Stimulated activated CD4-positive, alpha-beta T cell treated with anti-CD3 and anti-CD28 coated beads, Interleukin-2, amount 100 ng/mL, for 24 hours (primary cell): ENCODE measurements around the gene SPTBN5.

ENCODE experiments used
- DNase-seq, 2 donors: peaks; one replicate each; pipeline ENCODE4 v3.0.0-alpha.2; 2020

The SPTBN5 gene

DNA sequence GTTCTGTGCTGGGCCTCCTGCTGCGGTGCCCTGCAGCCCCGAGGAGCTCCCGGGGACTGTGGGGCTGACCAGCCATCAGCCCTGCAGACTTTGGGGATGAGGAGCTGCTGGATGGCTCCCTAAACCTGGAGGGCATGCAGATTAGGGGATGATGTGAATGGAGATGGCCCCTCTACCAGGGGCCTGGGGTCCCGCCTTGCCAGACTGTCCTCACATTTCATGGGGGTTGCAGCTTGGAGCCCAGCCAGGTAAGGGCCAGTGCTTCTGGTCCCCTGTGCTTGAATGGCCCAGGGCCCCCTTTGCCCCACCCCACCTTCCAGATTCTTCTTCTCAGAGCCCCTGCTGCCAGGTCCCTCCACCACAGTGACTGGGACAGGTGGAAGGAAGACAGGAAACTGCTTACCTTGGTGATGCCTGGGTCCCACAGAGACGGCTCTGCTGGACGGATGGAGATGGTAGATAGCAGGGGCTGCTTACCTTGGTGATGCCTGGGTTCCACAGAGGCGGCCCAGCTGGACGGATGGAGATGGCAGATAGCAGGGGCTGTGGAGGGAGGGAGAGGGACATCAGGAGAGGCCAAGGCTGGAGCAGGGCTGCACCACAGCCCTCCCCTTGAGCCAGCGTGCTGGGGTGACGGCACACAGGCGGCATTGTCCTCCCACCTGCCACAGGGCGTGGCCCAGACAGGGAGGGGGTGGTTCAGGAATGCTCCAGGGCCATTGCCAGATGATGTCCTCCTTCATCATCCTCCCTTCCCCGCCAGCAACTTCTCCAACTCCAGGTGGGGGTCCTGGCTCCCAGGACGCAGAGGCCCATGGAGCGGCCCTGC lies at the start of gene SPTBN5:
TSS of gene SPTBN5 (minus strand) at position 632 of the 829 bp plus-strand sequence. CDS start at position 76, 556 bp downstream.
- DNase-seq, result no peak

DNA sequence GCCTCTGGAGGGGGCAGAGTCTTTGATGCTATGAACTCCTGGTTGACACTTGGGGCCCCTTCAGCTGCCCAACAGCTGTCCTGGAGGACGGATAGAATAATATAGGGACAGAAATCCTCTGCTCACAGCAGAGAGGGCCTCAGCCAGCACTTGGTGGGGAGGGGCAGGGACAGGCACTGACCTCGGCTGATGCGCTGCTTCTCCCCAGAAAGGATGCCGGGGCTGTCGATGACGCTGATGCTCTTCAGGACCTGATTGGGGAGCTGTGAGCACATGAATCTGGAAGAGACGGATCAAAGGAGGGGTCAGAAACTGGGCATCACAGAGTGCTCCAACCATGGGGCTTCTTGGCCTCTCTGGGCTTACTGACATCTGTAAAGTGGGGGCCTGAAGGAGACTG lies 49.0 kb upstream of the SPTBN5 start:
- no peak for DNase-seq

DNA sequence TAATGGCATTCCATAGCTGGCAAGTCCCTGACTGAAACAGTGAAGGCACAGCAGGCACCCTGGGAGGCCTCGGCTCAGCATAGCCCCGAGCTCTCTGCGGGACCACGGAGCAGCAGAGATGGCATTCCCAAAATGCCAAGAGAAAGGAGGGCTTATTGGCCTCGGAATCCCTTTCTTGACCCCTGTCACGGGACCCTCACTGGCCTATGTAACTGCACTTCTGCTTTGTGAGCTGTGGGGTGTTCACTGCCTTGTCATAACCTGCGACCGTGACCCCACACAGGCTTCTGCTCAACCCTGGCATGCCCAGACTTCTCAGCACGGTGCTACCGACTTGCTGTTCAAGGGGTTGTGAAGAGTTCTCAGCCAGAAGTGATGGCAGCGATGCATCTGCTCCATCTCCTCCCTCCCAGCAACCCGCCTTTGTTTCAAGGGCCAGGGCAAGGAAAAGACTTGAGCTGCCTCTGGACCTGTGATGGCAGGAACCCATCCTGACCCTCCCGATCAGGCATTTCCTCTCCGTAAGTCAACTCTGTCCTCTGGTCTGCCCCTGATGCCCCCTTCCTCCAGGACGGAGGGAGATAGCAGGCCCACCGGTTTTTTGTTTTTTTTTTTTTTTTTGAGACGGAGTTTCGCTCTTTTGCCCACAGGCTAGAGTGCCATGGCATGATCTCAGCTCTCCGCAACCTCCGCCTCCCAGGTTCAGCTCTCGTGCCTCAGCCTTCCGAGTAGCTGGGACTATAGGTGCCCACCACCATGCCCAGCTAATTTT lies 48.0 kb upstream of the SPTBN5 start:
- no peak for DNase-seq

DNA sequence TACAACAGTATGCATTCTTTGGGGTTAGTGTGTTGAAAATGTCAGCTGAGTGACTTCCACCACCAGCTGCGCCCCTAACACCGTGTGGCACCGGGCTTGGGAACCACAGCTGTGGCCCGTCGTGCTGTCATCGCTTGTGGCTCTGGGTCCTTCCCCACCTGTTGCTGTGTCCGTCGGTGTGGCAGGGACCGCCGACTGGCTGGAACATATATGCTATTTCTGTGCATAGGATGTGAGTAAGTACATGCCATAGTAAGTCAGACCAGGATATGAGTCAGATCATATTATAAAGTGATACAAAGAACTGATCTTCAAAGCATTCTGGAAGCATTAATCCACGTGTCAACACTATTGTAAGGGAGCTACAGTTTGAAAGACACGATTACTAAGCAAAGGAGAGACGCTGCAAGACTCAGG lies 46.6 kb upstream of the SPTBN5 start:
- DNase-seq, result peak; percentile 58 to 67

DNA sequence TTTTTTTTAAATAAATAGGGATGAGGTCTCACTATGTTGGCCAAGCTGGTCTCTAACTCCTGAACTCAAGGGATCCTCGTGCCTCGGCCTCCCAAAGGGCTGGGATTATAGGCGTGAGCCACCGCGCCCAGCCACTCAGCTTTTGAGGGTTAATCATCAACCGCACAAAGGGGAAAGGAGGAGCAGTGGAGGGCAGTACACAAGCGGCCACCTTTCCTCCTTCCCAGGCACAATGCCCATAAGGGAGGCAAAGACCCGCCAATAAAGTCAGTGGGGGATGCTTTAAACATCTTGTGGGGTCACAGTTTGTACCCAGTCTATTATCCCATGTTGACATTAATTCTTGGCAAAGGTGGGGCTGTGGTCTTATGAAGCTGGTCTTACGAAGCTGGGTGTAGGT lies 46.1 kb upstream of the SPTBN5 start:
- no peak for DNase-seq

DNA sequence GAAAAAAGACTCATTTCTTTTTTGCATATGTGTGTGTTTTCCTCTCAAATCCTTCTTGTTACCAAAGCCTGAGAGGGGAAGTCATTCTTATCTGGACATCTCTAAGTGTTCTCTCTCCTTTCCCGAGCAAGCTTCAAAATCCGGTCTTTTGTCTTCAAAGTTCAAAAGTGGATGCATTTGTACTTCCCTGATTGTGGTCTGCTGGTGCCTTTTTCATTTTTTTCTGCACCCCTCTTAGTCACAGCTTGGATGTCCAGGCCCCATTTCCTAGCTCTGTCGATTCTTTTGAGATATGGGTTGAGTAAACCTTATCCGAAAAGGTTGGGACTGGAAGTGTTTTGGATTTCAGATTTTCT lies 43.7 kb upstream of the SPTBN5 start:
- no peak for DNase-seq

DNA sequence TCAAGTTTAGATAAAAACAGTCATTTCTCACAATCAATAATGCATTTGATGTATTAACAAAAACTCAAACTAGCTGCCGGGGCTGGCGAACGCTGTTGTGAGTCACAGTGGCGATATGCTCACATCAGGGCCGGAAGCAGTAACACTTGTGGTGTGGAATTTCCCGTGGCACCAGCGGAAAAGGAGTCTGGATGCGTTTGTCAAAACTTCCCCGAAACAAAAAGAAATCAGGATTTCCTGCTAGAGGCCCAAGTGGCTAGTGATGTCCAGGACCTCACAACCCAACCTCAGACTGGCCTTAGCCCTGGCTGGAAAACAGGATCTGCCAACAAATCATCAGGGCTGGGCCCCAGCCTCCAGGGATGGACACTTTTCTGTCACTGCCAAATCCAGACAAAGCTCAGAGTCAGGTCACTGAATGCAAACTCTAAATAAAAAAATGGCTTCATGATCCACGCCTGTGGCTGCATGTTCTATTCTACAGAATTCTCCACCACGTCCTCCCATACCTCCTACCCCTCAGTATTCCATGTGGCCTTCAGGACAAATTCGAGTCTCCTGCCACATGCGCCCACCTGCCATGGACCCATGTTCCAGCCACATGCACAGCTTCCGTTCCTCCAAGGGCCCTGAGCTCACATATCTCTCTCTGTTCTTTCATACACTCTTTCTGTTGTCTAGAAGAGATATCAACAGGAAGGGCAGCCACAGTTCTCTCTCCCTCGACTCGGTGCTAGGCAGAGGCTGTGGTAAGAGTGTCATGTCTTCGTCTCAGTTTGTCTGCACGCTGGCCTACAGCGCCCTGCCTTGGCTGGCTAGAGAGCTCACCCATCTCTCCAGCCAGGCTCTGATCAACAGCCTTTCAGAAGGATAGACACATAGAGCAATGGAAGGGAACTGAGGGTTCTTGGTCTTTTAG lies 43.1 kb upstream of the SPTBN5 start:
- peak; percentile 79 to 81 for DNase-seq

DNA sequence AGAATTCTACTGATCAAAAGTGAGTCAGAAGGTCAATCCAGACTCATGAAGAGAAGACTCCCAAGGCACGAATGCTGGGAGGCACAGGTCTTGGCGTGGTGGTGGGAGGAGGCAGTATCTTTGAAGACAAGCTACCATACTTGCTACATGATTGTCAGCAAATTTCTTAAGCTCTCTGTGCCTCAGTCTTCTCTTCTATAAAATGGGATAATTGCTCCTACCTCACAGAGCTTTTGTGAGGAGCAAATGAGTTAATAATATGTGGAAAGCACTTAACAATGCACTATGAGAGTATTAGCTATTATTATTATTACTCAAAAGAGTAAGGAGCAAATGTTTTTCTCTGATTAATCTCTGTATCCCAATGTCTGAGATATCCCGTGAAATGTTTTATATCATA lies 42.3 kb upstream of the SPTBN5 start:
- no peak for DNase-seq

DNA sequence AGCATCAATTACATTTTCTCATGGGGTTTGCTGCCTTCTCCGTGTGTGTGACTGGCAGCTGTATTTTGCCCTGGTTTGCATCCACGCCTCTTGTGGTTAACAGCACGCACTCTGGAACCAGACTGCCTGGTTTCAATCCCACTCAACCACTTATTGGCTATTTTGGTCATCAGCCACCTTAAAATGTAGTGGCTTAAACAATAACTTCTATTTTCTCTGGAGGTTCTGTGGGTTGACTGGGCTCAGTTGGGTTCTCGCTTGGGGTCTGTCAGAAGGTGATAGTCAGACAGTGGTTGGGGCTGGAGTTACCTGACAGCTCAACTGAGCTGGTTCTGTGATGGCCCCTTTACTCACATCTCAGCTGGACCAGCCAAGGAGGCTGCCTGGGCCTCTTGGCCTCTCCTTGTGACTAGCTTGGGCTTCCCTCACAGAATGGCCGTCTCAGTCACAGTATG lies 41.7 kb upstream of the SPTBN5 start:
- peak; percentile 27 to 30 for DNase-seq

DNA sequence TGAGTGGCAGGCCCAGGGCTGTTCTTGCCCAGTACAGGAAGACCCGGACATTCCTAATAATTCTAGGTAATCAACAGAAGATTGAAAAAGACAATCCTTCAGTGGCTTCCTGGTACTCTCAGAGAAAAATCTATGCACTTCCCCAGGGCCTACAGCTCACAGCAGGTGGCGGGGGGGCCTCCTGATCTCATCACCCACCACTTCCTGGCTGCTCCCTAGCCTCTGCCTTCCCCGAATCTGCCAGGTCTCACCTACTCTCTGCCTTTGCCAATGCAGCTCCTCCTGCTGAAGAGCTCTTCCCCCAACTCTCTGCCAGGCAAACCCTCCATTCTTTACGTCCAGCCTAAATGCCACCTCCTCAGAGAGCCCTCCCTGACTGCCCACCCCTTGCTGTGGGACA lies 41.0 kb upstream of the SPTBN5 start:
- DNase-seq, result peak; percentile 69 to 72

DNA sequence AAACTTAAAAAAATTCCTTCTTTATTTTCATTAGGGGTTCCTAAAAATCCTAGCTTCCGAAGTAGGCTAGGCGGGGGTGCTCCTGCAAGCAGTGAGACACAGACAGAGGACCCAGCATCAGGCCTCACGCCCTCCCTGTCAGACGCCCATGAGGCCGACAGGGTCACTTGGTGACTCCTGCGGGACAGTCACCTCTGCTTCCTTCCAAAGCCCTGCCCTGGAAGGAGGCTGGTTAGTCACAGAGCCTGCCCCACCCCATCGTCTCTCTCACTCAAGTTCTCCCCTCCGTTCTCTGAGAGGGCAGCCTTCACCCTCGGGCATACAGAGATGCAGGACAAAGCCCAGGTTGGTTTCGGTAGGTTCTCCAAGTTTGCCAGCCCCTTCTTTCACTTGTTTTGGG lies 39.9 kb upstream of the SPTBN5 start:
- peak; percentile 25 to 27 for DNase-seq

DNA sequence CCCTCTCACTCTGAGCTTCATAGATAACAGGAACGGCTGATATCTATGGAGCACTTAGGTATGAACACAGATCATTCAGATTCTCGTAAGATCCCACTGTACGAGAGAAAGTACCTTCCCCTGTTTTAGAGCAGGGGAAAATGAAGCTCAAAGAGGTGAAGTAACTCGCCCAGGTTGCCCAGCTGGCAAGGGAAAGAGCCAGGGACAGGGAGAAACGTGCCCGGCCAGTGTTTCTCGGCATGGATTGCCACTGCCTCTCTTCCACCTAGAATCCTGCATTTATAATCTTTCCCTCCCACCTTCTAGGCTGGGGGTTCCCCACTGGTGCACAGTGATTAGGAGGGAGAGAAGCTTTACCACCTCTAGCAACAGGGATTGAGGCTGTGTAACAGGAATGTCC lies 39.5 kb upstream of the SPTBN5 start:
- no peak for DNase-seq

DNA sequence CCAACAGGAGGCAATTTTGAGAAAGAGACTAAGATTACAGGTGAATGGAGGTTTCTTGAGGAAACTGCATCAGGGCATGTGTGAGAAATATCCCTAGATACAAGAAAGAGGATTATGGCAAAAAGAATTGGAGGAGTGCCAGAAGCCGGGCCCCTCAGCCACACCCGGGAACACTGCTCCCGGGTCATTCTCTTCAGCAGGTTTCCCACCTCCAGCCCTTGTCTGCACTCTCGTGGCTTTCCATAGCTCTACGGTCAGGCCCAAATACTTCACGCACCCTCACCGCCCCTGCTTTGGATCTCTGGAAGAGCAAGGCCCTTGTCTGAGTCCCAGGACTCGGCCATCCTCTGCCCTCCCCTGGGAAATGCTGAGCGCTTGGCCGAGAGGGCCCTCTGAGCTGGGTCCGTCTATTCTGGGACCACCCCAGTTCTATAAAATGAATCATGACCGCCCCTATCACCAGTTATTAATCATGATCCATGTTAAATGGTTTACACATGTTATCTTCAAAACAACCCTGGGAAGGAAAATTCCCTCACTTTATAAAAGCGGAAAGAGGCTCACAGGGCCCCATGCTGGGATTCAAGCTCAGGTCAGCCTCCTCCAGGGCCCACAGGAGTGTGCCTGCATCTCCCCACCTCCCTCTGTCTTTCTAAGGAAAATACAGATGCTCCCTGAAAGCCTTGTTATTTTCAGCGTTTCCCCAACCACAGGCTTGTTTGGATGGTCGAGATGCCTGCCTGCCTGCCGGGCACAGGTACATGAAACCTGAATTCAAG lies 38.8 kb upstream of the SPTBN5 start:
- DNase-seq, result no peak

DNA sequence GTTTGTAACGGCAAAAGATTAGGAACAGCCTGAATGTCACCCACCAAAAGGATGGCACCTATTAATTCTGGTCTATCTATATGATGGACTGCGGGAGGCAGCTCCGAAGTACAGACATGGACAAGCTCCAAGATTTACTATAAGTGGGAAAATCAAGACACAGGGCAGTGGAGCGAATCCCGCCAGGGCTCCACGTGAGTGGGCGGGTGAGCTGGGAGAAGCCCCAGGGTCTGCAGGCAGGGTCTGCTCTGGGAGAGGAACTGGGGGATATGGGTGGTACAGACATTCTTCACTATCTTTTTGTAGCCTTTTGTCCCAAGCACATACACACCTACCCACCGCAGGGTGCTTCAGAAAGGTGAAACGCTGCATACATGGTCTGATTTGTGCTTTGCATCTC lies 38.2 kb upstream of the SPTBN5 start:
- DNase-seq, result no peak

DNA sequence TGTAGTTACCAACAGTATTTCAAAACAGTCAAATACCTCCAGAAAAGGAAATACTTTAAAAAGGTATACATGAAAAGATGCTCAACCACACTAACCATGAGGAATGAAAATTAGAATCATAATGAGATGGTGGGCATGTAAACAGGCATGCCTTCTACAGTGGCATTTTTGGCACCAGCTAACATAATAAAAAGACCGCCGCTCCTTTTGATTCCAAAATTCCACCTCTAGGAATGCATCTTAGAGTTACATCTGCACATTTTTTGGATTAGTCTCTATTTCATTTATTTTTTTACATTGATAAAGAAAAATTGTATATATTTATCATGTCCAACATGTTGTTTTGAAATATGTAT lies 37.0 kb upstream of the SPTBN5 start:
- no peak for DNase-seq

DNA sequence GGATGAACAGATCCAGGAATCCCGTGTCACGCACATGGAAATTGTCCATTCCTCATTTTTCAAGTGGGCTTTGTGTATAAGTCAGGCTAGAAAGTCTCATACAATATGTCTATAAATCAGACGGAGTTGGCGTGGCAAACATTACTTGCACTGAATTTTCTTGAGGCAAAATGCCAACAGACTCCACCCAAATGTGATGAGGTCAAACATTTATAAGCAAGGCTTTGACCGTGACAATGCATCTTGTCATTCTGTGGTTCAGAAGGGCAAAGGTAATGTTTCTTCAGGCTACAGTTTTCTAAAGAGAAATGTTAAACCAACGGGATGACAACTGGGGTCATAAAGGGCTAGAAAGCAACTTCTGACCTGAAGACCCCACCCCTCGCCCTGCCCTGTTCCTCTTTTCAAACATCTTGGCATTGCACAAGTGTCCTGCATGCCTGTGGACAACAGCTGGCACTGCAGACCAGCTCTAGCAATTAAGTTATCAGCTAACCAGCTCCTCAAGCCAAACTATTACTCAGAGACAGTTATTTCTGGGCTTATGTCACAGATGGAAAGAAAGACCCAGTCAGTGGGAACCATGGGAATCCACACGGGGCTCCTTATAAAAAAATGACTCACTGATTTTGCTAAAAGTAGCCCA lies 36.5 kb upstream of the SPTBN5 start:
- DNase-seq, result no peak

DNA sequence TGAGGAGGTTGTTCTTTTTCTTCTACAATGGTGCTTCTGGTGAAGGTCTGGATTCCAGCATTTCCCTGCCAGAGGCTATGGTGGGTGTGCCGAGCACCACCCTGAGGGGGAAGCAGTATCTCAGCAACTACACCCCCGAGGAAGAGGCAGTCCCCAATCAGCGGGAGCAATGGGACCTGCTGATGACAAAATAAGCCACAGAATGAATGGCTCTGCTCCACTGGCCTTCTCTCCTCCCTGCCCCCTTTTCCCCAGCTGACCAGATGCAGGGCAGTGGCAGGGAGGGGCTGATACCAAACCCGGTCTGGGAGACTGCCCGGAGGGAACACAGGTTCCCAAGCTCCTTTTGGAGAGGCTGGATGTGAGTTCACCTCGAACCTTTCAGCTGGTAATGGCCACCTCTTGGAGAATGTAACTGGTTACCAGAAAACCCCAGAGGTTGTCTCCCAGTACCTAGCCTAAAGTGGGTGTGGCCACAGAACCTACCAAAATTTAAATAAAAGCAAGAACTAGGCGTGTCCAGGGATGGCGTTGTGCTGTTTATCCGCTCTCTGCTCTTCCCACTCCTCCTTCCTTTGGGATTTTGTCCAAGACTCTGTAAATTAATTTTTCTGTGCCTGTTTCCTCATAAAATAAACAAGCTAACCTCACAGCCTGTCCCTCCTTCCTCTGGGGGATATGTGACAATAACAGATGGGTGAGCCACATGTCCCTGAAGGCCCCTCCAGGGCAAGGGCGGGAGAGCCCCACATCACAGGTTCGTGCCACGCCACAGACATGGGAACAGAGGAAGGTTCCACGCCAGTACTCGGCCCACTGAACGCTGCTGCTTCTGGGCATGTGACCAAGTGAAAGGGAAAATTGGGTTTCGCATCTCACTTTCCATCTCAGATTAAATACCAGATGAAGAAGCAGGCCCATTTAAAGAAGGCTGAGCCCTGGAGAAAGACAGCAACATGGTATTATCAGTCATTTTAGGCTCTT lies 35.1 kb upstream of the SPTBN5 start:
- DNase-seq, result peak in 1 of 2 donors; percentile 39

DNA sequence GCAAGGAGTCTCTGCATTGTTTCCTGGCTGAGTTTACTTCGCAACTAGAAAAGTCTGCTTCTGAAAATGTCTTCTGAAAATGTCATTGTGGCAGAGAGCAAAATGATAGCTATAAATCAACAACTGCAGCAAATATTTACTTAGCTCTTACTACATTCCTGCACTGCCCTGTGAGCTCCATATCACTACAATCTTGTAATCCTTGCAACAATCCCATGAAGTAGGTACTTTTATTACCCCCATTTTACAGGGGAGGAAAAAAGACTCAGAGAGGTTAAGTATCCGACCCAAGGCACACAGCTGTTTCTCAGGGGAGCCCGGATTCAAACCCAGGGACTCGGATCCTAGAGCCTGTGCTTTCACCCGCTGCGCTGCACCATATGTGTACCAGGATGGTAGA lies 34.2 kb upstream of the SPTBN5 start:
- no peak for DNase-seq

DNA sequence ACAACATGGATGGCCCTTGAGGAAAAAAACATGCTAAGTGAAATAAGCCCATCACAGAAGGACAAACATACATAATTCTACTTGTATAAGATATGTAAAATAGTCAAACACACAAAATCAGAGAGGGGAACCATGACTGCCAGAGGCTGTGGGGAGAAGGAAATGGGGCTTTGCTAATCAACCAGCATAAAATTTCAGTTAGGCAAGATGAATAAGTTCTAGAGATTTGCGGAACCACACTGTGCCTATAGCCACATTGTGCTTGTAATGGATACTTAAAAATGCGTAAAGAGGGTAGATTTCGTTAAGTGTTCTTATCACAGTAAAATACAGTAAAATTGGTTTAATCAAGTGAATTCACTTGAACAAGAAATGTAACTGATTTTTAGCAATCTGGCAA lies 33.7 kb upstream of the SPTBN5 start:
- DNase-seq, result no peak
